ENCODE measurements around the gene NUMA1. TPM values are rescaled to one million over a fixed set of nuclear protein-coding genes. Genes with fewer than 3 reads are reported as not detected.

Gene NUMA1
- total and polyA plus RNA-seq, 4 donors: 19.5 to 93.2 (median 42.1) TPM

GRCh38 chr11:72007587-72007986, 72.8 kb downstream of the NUMA1 start:
- H3K27ac ChIP-seq (ENCODE audit: low read depth in 1 of 2, low read length in 2 of 2): no peak overlapping the region
- no peak overlapping the region for H3K4me3 ChIP-seq (ENCODE audit: low read depth in 1 of 3, low read length in 3 of 3)
- peaks cover 26 to 98% (median 82%) of the 10 kb centered on the region in 4 donors for H3K36me3 ChIP-seq (ENCODE audit: control insufficient read depth in 4 of 4, insufficient read depth in 3 of 4, low read depth in 1 of 4, low read length in 3 of 4)
- 92% methylated on average over 5 of the region's 5 CpGs for WGBS
- H3K9me3 ChIP-seq (ENCODE audit: control insufficient read depth in 4 of 4, low read length in 3 of 4): no peaks in the 10 kb centered on the region
- no peaks in the 10 kb centered on the region for H3K27me3 ChIP-seq (ENCODE audit: control insufficient read depth in 4 of 4, insufficient read depth in 4 of 4, low read length in 3 of 4)
- no peak overlapping the region for H3K9ac ChIP-seq (ENCODE audit: low read depth in 1 of 2, low read length in 2 of 2)
- TF ChIP-seq JUND (IDR thresholded peaks at IDR 0.05): no peak
- TF ChIP-seq RAD21 (IDR thresholded peaks at IDR 0.05): no peak
- no peak for TF ChIP-seq YY1 (IDR thresholded peaks at IDR 0.05)
- no peak for TF ChIP-seq EGR1 (IDR thresholded peaks at IDR 0.05; ENCODE audit: low read depth in 2 of 2)
- no peak for TF ChIP-seq RXRA (IDR thresholded peaks at IDR 0.05)
- TF ChIP-seq TAF1 (conservative IDR thresholded peaks at IDR 0.05): no peak
- no peak for TF ChIP-seq FOXA2 (IDR thresholded peaks at IDR 0.05)
- no peak for TF ChIP-seq CTCF (IDR thresholded peaks at IDR 0.05; ENCODE audit: low read depth, low read length, missing input control)
- no peak for TF ChIP-seq GABPA (IDR thresholded peaks at IDR 0.05 in 1 of 2, conservative IDR thresholded peaks at IDR 0.05 in 1 of 2)
- TF ChIP-seq HNF4G (IDR thresholded peaks at IDR 0.05): no peak
- no peak for TF ChIP-seq ZBTB33 (IDR thresholded peaks at IDR 0.05)
- no peak for TF ChIP-seq MAX (IDR thresholded peaks at IDR 0.05)
- TF ChIP-seq FOXA1 (IDR thresholded peaks at IDR 0.05): no peak
- no peak for TF ChIP-seq SP1 (IDR thresholded peaks at IDR 0.05)
- no peak for DNase-seq (ENCODE audit: low spot score)
- peaks cover 0 to 3% (median under 1%) of the 10 kb centered on the region in 4 donors for H3K4me1 ChIP-seq (ENCODE audit: control insufficient read depth in 4 of 4, insufficient read depth in 4 of 4, low read length in 3 of 4)

- Histone ChIP-seq H3K27ac (ENCODE audit: low read depth in 1 of 2, low read length in 2 of 2) (no peak overlapping the region), H3K9ac (ENCODE audit: low read depth in 1 of 2, low read length in 2 of 2) (no peak overlapping the region), H3K4me3 (ENCODE audit: low read depth in 1 of 3, low read length in 3 of 3) (no peak overlapping the region), H3K9me3 (ENCODE audit: control insufficient read depth in 4 of 4, low read length in 3 of 4) (no peaks in the 10 kb centered on the region), H3K27me3 (ENCODE audit: control insufficient read depth in 4 of 4, insufficient read depth in 4 of 4, low read length in 3 of 4) (no peaks in the 10 kb centered on the region), H3K4me1 (ENCODE audit: control insufficient read depth in 4 of 4, insufficient read depth in 4 of 4, low read length in 3 of 4) (no peaks in the 10 kb centered on the region), H3K36me3 (ENCODE audit: control insufficient read depth in 4 of 4, insufficient read depth in 3 of 4, low read depth in 1 of 4, low read length in 3 of 4) (peaks cover 26 to 98% (median 84%) of the 10 kb centered on the region in 4 donors)
- DNase-seq (ENCODE audit: low spot score): no peak
- WGBS: 95% methylated on average over 15 of the region's 15 CpGs
- no peak for TF ChIP-seq TAF1 (conservative IDR thresholded peaks at IDR 0.05)
- TF ChIP-seq YY1 (IDR thresholded peaks at IDR 0.05): no peak
- no peak for TF ChIP-seq CTCF (IDR thresholded peaks at IDR 0.05; ENCODE audit: low read depth, low read length, missing input control)
- TF ChIP-seq NR2F2 (IDR thresholded peaks at IDR 0.05): no peak
- TF ChIP-seq HNF4A (conservative IDR thresholded peaks at IDR 0.05): no peak
- TF ChIP-seq RAD21 (IDR thresholded peaks at IDR 0.05): no peak
- no peak for TF ChIP-seq SP1 (IDR thresholded peaks at IDR 0.05)
- no peak for TF ChIP-seq RXRA (IDR thresholded peaks at IDR 0.05)
- TF ChIP-seq EGR1 (IDR thresholded peaks at IDR 0.05; ENCODE audit: low read depth in 2 of 2): no peak
- TF ChIP-seq GABPA (IDR thresholded peaks at IDR 0.05 in 1 of 2, conservative IDR thresholded peaks at IDR 0.05 in 1 of 2): no peak
- TF ChIP-seq ZBTB33 (IDR thresholded peaks at IDR 0.05): no peak
- TF ChIP-seq FOXA2 (IDR thresholded peaks at IDR 0.05): no peak
- no peak for TF ChIP-seq HNF4G (IDR thresholded peaks at IDR 0.05)
- no peak for TF ChIP-seq JUND (IDR thresholded peaks at IDR 0.05)
- TF ChIP-seq MAX (IDR thresholded peaks at IDR 0.05): no peak
- TF ChIP-seq REST (IDR thresholded peaks at IDR 0.05): no peak
- no peak for TF ChIP-seq ATF3 (IDR thresholded peaks at IDR 0.05)
- no peak for TF ChIP-seq FOXA1 (IDR thresholded peaks at IDR 0.05)
Measured at GRCh38 chr11:72007089-72007476, 73.3 kb downstream of the NUMA1 start.

Measured in liver (tissue), 9 donors.